Astrocyte (in vitro differentiated cells and primary cell): Measurements from ENCODE around the gene LCLAT1.

Experiments
- CTCF ChIP-seq: IDR thresholded peaks from 2 replicates; pipeline ENCODE4 v1.5.1; 2011; ENCODE audit warnings: low read depth, mild to moderate bottlenecking, inconsistent platforms, low read length, moderate library complexity; ENCODE audit not compliant: insufficient read depth
- EZH2 ChIP-seq: IDR thresholded peaks from 2 replicates; pipeline ENCODE4 v1.6.1; 2012; ENCODE audit warnings: mild to moderate bottlenecking, low read length, inconsistent platforms; ENCODE audit not compliant: insufficient read depth

- TF ChIP-seq CTCF (no peak), EZH2 (no peak)
Measured at GRCh38 chr2:30410217-30410616, 36.8 kb upstream of the LCLAT1 start.
